Measurements from ENCODE around the gene TUBA4B.

Gene TUBA4B

GRCh38 chr2:219218732-219219701 is 34.0 kb upstream of the TUBA4B start, which contains the start of gene ABCB6:
TSS of gene ABCB6 (minus strand) at chr2:219218958. CDS start at chr2:219218673, 285 bp downstream.
- peak; percentile 79 for DNase-seq

- no peak for DNase-seq
These were observed 33.1 kb upstream of the TUBA4B start for GRCh38 chr2:219219784-219220532.

GRCh38 chr2:219220652-219221402 is 32.2 kb upstream of the TUBA4B start:
- DNase-seq, result no peak

GRCh38 chr2:219221957-219222518 is 31.0 kb upstream of the TUBA4B start:
- DNase-seq, result no peak

- DNase-seq, result no peak
These were observed 29.0 kb upstream of the TUBA4B start for GRCh38 chr2:219223831-219224610.

- DNase-seq, result no peak
These were observed 27.7 kb upstream of the TUBA4B start for GRCh38 chr2:219225350-219225749.

- no peak for DNase-seq
These were observed 24.8 kb upstream of the TUBA4B start for GRCh38 chr2:219228041-219228910.

- DNase-seq, result no peak
These were observed 24.1 kb upstream of the TUBA4B start for GRCh38 chr2:219228911-219229304.

- peak; percentile 96 for DNase-seq
These were observed 23.6 kb upstream of the TUBA4B start, which contains the start of the genes ANKZF1 and ATG9A for GRCh38 chr2:219229305-219230058. TSS of gene ANKZF1 (plus strand) at chr2:219229806. CDS start at chr2:219230258, 452 bp downstream. TSS of gene ATG9A (minus strand) at chr2:219229636. CDS start at chr2:219228024, 1,612 bp downstream.

GRCh38 chr2:219230059-219230540 is 22.9 kb upstream of the TUBA4B start:
- DNase-seq, result no peak

- DNase-seq, result no peak
These were observed 18.7 kb upstream of the TUBA4B start for GRCh38 chr2:219234331-219234730.

- no peak for DNase-seq
These were observed 9.7 kb upstream of the TUBA4B start for GRCh38 chr2:219243291-219243761.

GRCh38 chr2:219244789-219245147 is 8.3 kb upstream of the TUBA4B start:
- no peak for DNase-seq

GRCh38 chr2:219245148-219245898 is 7.7 kb upstream of the TUBA4B start, which contains the start of the genes GLB1L and STK16:
TSS of gene GLB1L (minus strand) at chr2:219245444. CDS start at chr2:219243573, 1,871 bp downstream.
TSS of gene STK16 (plus strand) at chr2:219245479. CDS start at chr2:219246000, 521 bp downstream.
- DNase-seq, result peak; percentile 82

- no peak for DNase-seq
These were observed 7.2 kb upstream of the TUBA4B start for GRCh38 chr2:219245899-219246230.

- DNase-seq, result no peak
These were observed 6.5 kb upstream of the TUBA4B start for GRCh38 chr2:219246559-219246958.

- DNase-seq, result no peak
These were observed 5.1 kb upstream of the TUBA4B start for GRCh38 chr2:219247678-219248642.
